NCI-H2081 treated with DMSO at 0.1 percent for 48 hours (cell line): ENCODE results near the gene NPR3.

Experiments
- DNase-seq: peaks from one replicate; lab custom pipeline; 2025; lab: John Stamatoyannopoulos, UW

Gene NPR3

DNA sequence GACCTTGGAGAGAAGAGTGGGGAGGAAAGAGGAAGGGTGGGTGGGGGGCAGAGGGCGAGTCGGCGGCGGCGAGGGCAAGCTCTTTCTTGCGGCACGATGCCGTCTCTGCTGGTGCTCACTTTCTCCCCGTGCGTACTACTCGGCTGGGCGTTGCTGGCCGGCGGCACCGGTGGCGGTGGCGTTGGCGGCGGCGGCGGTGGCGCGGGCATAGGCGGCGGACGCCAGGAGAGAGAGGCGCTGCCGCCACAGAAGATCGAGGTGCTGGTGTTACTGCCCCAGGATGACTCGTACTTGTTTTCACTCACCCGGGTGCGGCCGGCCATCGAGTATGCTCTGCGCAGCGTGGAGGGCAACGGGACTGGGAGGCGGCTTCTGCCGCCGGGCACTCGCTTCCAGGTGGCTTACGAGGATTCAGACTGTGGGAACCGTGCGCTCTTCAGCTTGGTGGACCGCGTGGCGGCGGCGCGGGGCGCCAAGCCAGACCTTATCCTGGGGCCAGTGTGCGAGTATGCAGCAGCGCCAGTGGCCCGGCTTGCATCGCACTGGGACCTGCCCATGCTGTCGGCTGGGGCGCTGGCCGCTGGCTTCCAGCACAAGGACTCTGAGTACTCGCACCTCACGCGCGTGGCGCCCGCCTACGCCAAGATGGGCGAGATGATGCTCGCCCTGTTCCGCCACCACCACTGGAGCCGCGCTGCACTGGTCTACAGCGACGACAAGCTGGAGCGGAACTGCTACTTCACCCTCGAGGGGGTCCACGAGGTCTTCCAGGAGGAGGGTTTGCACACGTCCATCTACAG is 760 bp downstream of the NPR3 start:
- DNase-seq: no peak

DNA sequence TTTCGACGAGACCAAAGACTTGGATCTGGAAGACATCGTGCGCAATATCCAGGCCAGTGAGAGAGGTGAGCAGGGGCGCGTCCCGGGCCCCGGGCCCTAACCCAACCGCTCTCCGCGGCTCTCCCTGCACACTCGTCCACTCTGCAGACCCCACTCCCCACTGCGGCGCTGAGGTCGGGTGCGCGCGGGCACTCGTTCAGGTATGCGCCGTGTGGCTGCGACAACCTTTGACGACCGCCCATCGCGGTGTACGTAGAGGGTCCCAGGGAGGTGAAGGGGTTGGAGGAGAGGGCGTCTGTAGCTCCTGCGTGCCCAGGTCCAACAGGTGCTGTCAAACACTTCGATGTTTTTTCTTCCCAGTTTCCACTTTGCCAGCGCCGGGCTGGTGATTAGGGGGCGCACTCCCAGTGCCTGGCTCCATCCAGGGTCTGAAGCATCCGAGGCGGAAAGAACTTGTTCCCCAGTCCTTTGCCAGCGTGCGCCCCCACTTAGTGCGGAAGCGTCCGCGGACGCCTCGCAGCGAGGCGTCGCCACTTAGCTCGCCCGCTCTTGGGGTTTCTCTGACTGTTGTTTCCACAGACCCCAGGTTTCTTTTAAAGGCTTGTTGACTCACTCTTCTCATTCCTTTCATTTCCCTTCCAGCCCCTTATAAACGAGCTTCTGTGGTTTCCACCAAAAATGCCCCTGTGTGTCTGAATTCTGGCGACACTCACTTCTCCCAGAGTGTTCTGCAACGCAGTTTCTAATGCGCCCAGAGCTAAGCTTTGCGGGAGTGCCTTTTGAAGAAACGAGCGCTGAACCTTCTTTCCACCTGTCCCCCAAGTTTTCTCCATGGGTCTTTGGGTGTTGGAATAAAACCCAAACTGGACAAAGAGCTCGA is 1.6 kb downstream of the NPR3 start:
- no peak for DNase-seq

DNA sequence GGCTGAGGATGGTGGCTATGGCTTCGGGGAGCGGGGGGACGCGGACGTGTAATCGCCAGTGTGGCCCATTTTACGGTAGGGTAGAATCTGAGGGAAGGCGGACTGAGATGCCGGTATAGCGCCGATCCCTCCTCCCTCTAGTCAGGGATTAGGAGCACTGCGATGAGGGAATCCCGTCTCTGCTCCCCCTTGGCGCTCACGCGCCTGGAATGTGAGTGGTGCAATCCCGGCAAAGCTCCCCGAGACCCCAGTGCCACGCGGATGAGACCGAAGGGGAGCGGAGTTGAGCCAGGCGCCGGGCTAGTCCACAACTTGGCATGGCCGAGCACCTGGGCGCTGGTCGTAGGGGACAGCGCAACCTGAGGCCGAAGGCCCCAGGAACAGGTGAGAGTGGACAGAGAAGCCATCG is 2.2 kb downstream of the NPR3 start:
- no peak for DNase-seq

DNA sequence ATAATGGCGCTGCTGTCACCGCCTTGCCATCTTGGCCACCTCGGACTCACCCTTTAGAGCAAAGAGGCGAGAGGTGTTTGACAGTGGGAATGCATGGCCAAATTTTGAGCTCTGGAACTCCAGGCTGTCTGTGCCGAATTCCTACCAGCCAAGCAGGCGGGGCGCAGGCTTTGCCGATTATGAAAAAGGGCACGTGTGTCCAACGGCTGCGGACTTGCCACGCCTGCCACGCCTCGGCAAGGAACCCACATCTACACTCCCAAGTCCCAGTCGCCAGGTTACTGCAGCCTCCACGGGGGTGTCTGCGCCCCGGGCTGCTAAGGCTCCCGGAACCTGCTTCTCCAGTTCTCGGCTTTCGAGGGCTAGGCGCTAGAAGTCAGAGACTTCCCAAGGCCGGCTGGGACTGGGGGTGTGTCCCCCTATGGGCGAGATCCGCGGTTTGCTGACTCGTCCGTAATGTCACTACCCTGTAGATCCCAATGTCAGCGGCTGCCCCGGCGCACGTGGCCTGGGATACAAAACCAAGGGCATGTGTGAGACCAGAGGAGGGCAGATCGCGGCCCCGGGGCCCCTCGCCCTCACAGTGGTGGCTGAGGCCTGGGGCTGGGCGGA is 2.8 kb downstream of the NPR3 start:
- no peak for DNase-seq

DNA sequence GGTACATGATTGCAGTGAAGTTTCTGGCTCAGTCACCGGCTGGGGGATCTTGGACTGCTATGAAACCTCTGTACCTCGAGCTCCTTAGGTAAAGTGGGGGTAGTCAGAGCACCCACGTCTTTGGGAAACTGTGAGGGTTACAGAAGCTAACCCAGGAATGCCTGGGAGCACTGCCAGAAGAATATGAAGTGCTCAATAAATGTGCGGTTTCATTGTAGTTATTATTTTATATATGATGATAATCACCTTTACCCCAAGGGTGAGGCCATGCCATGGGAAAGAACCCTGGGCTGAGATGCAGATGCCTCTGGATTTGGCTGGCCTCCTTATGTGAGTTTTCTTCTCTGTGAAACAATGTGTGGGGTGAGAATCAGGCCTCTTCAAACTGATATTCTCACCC is 3.7 kb downstream of the NPR3 start:
- DNase-seq: no peak

DNA sequence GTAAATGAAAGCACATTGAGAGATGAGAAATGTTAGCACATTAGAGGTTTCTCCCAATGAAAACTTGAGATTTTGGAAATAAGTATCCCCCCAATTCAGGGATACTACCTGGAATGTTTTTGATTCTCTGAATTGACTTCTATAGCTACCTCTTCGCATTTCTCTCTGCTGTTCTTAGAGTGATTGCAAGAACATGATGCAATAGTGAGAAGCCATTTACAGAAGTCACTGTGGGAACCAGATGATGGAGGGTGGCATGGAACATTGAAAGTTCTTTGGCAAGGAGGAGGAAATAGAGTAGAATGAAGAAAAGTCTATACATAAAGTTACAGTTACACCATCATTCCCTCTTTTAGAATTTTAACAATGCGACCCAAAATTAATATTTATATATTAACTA is 9.2 kb downstream of the NPR3 start:
- no peak for DNase-seq

DNA sequence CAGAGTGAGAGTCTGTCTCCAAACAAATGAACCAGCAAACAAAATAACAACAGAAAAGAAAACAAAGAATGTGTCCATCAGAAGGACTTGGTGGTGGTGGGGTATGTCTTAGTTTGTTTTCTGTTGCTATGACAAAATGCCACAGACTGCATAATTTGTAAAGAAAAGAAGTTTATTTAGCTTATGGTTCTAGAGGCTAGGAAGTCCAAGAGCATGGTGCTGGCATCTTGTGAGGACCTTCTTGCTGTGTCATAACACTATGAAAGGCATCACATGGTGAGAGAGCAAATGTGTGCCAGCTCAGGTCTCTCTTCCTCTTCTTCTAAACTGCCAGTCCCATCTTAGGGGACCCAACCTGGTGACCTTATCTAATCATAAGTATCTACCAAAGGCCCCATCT is 10.5 kb downstream of the NPR3 start:
- no peak for DNase-seq

DNA sequence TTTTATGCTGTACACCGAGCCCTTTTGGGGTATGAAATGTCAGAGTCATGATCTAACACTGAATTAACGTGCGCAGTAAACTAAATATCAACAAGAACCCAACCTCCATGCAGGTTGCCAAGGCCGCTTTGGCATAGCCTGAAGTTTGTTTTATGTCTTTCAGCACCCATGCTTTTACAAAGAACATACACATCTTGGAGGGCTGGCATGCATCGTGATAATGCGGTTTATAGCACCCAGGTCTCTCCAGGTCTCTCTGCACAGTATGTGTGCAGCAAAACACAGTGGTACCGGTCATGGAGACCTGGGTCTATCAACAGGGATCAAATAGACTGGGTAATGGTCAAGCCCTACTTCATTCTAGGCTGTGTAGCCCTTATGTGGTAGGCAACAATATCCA is 11.8 kb downstream of the NPR3 start:
- no peak for DNase-seq

DNA sequence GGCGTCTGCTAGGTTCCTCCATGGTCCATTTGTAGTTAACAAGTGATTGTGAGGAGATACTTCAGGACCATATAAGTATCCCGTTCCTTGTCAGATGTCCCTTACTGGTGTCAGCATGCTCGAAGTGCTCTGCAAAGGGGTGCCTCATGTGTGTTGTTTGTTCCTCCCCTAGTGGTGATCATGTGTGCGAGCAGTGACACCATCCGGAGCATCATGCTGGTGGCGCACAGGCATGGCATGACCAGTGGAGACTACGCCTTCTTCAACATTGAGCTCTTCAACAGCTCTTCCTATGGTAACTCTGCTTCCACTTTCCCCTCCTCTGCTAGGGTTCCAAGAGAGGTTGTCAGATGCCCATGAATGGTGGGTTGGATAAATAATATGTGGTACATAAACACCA is 13.4 kb downstream of the NPR3 start:
- DNase-seq: no peak

DNA sequence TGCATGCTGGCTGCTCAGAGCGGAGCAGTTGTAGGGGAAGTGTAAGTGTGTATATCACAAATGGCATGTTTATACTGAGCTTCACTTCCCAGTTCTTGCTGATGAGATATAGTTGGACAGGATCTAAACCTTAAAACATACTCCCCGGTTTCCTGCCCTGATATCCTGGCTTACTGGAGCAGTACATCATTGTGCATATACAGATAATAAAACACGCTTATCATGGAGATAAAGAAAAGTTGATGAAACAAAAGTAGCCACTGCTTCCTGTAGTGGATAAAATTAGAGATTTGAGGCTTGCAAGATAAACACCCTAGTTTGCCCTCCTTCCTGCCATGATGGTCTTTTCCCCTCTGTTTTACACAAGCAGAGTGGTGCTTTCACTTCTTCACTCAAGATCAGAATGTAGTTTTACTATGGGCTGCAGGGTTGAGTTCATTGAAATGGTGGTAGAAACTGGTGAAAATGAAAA is 15.0 kb downstream of the NPR3 start:
- no peak for DNase-seq

DNA sequence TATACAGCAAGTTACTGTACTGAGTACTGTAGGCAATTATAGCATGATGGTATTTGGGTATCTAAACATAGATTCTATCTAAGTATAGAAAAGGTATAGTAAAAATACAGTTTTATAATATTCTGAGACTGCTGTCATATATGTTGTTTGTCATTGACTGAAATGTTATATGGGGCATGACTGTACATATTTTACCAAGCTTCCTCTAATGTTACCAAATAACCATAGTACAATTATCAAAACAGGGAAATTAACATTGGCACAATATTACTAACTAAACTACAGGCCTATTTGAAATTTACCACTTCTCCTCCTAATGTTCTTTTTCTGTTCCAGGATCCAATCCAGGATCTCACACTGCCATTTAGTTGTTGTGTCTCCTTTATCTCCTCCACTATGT is 18.5 kb downstream of the NPR3 start:
- DNase-seq: no peak

DNA sequence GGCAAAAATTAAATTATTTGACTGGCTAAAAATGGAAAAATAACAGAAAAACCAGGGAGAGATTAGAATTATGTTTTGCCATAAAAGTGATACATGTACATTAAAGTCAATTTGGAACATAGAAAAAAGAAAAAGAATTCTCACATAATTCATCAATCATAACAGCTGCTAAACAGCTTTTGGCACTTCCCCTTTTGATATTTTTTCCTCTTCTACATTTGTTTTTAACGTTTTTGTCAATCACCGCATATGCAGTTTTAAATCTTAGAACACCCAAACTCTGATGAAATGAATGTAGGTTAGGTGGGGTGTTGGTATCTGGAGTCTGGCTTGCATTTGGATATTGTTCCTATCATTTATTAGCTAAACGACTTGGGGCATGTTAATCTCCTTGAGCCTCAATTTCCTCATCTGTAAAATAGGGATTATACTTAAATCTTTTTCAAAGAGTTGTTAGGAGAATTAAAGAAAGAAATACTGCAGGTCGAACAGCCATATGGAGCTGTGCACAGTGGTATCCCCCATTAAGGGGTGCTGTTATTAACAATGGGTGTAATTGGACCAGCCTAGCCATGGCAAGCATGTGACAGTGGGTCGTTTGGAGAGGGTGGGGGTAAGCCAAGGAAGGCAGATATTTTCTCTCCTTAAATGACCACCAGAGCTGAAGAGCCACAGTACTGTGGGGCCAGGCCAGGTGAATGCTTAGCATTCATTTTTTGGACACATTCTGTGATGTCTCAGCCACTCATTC is 22.6 kb downstream of the NPR3 start:
- no peak for DNase-seq

DNA sequence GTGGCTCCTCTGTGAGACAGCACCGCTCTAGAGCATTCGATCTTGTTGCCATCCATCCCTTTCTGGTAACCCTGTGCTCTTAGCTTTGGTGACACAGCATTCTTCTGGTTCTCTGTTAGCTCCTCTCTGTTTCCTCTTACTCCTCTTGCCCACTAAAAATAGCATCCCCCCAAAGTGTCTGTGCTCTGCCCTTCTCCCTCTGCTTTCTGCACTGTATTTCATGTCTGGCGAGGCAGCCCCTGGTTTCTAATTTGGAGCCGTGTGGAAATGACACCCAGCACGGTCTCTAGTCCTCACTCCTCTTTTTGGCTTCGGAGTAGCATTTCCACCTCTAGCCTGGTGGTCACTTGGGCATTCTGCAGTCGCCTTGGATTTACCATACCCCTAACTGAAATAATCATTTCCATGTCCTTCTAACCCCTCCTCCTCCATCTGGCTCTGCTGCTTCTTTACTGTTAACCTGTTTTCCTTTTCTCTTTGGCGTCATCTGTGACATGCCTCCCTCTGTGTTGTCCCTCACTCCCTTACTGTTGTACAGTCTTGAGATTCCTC is 23.8 kb downstream of the NPR3 start:
- no peak for DNase-seq

DNA sequence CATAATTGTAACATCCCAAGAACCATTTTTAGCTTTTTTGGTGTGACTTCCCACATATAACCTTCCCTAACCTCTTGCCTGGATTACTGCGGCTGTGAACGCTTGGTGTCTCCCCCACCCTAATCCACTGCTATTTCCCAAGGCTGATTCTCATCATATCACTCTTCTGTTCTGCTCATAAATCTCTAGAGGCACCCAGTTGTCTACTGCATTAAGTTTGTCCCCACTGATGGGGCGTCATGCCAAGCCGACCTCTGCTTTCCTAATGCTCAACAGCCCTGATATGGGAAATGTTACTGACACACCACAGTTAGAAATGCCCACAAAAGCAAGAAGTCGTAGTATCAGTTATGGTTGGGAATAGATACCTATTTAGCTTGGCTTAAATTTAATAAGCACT is 24.4 kb downstream of the NPR3 start:
- no peak for DNase-seq

DNA sequence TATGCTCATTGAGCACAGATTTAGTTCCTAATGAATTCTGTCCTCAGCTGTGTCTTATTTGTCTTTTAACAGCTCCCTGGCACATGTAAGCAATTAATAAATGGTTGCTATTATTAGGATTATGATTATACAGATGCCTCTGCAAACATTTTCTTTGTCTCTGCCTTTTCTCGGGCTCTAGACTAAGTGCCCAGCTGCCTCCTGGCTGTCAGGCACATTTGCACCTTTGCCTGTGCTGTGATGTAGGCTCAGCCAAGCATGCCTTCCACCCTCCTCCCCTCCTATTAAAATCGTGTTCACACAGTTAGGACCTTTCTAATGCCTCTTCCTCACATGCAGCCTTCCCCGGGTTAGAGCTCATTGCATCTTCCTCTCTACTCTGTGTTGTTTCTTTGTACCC is 25.7 kb downstream of the NPR3 start:
- no peak for DNase-seq

DNA sequence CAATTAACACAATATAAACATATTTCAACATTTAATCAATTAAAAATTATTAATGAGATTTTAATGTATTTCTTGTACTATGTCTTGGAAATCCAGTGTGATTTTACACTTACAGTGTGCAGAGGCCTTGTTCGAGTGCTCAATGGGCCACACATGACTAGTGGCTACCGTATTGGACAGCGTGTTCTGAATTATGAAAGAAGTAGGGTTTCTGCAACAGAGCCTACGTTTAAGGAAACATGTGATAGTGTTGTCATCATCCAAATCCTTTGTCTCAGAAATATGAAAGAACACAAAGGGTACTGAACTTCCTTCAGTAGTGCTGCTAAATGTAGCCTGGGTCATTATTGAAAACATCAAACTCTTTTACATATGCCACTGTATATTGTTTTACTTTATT is 29.5 kb downstream of the NPR3 start:
- DNase-seq: no peak

DNA sequence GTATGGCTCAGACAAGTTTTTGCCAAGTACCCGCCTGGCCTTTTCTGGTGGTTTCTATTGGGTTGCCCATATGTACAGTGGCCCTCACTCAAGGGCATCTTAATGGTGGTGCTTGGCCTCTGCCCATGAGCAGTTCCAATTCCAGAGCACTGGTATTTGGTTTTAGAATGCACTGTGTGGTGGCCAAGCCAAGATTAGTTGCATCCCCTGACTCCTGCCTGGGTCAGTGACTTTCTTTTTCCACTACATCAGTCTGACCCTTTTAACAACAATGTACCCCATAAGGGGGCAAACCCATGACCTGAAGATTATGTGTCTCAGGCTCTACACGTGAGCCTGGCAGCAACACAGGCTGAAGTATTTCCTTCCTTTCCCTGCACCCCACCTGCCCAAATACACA is 34.2 kb downstream of the NPR3 start:
- no peak for DNase-seq

DNA sequence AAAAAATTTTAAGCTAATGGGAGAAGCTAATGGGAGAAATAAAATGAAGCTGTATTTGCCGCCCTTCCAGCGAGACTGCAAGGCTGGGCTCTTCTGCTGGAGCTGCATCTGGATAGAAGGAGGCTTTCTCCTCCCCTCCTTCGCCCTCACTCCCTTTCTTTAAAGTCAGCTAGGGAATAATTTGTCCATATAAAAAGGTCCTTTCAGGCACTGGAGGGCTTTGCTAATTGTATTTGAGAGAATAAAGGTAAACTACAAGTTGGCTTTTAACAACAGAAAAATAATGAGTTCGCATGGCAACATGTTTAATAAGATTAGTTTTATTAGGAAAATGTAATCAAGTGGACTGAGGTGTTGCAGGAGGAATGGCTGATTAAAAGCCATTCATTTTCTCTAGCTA is 41.3 kb downstream of the NPR3 start:
- no peak for DNase-seq

DNA sequence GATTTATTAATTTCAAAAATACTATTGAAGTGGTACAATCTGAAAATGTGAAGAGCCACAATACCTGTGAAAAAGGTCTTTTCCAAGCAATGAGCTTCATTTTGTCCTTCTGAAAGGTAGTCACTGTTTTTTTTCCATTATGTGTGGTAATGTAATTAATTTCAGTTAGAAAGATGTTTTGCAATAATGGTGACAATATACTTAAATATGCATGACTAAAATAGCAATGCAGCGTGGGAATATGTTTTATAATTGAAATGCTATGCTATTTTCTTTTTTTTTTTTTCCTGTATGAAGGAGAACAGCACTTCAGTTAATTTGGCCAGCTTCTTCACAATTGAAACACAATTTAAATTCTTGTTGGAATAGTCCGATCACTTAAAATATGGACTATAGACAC is 41.9 kb downstream of the NPR3 start:
- no peak for DNase-seq

DNA sequence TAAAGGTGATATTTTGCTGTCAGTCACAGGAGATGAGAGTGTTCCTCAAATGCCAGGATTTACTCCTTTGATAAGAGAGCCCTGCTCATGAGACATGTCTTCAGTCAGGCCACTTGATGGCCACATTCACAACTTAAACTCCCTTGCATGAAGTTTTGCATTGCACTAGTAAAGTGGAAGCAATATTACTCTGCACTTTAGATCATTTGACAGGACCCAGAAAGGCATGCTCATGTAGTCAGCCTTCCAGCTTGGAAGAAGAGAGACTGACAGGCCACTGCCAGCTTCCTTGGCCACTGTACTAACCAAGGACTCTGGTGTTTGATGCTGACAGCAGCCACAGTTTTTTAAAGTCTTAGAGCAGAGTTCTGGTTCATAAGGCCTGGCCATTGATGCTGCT is 42.6 kb downstream of the NPR3 start:
- no peak for DNase-seq

DNA sequence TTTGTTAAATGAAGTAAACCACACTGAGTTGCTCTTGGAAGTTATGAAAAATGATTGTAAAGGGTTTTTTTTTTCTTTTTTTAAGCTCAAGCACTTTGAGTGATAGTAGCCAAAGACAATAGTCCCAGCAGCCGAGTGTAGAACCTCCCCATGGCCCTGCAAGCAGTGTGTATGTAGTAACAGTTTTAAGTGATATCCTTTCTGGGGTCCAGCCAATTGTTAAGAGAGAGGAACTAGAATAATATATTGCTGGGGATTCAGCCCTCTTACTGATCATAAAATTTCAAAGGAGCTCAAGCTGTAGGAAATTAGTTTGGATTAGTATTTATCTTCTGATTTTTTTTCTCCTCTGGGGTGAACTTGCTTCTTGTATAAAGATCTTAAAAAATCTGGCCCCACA is 43.2 kb downstream of the NPR3 start:
- no peak for DNase-seq

DNA sequence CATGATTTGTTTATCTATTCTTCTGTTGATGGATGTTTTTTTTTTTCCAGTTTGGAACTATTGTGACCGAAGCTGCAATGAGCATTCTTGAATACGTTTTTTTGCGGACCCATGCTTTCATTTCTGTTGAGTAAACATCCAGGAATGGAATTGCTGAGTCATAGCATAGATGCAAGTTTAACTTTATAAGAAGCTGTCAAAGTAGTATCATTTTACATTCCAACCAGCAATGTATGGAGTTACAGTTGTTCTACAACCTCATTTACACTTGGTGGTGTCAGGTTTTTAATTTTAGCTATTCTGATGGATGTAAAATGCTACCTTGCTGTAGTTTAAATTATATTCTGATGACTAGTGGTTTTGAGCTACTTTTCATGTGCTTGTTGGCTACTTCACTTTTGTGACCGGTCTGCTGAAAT is 49.0 kb downstream of the NPR3 start:
- DNase-seq: no peak
